IPS DF 4.7 (cell line): Measurements from ENCODE around the gene DUSP12.
"Not testable (repeated sequence)": the region's sequence is repeated elsewhere in the genome, so short reads cannot be mapped to it uniquely, and the experiment has no call there.

Experiments used
- DNase-seq: peaks from one replicate; pipeline ENCODE4 v3.0.0-alpha.2; 2013; ENCODE audit warnings: low spot score; ENCODE audit errors: extremely low read depth

The DUSP12 gene

DNA sequence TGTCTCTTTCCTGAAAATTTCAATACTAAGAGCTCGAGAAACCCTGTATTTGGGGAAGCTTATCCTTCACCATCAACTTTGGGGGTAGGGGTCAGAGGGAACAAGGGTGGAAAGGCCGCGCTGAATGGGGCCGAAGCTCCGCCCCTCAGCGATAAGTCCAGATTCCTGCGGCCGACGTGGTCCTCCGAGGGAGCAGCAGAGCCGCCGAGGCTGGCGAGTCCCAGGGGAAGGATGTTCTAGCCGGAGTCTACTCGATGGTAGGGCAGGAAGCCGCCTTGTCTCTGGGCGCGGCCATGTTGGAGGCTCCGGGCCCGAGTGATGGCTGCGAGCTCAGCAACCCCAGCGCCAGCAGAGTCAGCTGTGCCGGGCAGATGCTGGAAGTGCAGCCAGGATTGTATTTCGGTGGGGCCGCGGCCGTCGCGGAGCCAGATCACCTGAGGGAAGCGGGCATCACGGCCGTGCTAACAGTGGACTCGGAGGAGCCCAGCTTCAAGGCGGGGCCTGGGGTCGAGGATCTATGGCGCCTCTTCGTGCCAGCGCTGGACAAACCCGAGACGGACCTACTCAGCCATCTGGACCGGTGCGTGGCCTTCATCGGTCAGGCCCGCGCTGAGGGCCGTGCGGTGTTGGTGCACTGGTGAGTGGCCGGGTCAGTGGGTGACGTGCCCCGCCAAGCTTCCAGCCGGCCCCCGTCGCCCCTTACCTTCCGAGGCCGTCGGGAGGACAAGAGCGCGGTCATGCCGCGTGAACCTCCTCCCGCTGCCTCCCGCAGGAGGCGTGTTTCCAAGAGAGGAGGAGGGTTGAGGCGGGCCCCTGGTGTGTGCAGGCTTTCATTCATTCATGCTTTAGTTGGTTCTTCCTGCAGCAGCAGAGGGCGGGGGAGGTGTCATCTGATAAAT, at the start of gene DUSP12:
Gene DUSP12 (plus strand): TSS at position 278 of the 899 bp plus-strand sequence. CDS start 16 bp downstream, at position 294.
- DNase-seq, result no peak

DNA sequence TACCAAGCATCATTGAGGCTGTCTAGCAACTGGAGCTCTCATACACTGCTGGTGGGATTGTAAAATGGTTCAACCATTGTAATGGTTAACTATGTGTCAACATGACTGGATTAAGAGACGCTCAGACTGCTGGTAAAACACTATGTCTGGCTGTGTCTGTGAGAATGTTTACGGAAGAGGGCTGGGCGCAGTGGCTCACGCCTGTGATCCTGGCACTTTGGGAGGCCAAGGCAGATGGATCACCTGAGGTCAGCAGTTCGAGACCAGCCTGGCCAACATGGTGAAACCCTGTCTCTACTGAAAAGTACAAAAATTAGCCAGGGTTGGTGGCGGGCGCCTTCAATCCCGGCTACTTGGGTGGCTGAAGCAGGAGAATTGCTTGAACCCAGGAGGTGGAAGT, 47.3 kb upstream of the DUSP12 start:
- DNase-seq, result no peak

DNA sequence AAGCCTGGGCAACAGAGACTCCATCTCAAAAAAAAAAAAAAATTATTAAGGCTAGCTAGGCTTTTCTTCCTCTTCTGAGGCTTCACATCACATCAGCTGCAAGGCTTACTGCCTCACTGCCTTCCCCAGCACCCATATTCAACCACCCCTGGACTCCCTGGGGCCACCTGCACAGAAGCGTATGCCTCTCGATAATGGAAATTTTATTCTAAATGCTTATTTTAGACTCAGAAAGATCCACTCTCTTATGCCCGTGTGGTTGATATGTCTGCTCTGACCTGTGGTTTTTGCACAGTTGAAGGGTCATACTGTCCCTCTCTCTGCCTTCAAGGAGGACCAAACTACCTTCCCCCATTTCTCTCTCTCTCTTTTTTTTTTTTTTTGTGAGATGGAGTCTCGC, 44.0 kb upstream of the DUSP12 start:
- no peak for DNase-seq

GRCh38 chr1:161706113-161706481, 43.5 kb upstream of the DUSP12 start:
- DNase-seq, result no peak

DNA sequence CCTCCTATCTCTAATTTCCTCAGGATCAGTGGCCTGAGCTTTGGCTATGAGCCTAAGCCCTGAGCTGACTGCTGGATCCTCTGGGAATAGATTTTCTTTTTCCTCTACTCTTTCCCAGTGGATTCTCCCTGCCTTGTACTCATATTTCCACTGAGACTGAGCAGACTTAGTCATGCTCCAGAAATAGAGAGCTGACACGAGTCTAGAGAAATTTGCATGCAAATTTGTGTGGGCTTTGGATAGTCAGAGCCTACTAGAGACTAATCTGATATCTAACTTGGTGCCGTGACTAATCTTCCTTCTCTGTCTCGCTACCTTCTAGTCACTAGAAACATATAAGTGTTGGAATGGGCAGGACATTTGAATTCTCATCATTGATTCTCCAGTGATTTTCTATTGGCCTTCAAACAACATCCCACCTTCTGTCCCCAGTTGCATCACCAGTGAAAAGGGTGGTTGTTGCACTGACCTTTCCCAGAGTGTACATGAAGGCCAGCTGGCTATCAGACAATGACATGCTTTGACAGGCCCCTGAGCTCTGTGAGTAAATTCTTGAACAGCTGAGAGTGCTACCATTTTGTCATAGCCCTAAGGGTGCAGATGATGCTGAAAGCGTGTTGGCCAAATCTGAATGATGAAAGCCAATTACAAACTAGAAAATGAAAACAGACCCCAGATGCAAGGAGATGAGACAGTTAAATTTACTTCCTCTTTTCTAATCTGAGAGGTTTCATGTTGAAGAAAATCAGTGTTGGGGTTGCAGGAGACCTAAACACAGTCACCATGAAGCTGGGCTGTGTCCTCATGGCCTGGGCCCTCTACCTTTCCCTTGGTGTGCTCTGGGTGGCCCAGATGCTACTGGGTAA, 42.9 kb upstream of the DUSP12 start, which contains the start of gene FCRLA:
Gene FCRLA (plus strand): TSS at position 748 of the 866 bp plus-strand sequence. CDS start 36 bp downstream, at position 784.
- no peak for DNase-seq

- no peak for DNase-seq
Measured at GRCh38 chr1:161707503-161707902, 42.1 kb upstream of the DUSP12 start.

DNA sequence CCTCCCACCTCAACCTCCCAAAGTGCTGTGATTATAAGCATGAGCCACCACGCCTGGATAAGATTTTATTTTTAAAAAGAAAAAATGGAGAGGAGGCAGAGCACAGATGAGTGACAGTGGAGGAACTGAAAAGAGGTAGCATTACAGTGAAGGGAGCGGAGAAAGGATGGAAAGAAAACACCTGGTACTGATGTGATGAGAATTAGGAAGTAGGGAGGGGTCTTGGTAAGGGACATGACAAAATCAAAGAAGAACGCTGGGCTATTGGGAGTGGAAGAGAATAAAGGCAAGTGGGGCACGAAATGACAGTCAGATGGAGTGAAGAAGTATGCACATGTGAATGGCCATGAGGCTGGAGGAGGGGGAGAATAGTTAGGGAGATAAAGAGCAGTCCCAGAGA, 40.2 kb upstream of the DUSP12 start:
- no peak for DNase-seq

GRCh38 chr1:161710560-161710959, 39.0 kb upstream of the DUSP12 start:
- no peak for DNase-seq

DNA sequence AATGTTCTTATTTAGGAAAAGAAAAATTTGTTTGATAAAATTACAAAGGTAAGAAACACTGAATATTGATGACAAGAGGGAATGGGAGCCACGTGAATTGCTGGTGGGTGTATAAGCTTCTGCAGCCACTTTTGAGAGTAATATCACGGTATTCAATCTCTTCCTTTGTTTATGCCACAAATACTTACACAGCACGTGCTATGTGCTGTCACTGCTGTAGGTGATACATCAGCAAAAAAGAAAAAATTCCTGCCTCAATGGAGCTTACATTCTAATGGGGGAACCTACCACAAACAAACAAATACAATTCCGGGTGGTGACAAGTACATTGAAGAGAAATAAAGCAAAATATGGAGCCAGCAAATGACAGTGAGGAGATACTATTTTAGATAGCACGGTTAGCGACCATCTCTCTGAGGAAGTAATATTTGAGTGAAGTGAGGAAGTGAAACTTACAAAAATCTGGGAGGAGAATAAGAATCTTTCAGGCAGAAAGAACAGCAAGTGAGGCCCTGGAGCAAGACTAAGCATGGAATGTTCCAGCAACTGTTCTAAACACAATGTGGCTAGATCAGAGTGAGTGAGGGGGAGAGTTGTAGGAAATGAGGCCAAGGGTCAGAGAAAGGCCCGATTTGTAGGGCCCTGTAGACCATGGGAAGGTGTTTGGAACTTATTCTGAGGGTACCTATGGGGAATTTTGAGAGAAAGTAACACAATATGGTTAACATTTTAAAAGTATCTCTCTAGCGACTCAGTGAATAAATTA, 30.8 kb upstream of the DUSP12 start:
- DNase-seq, result no peak

GRCh38 chr1:161719325-161719611, 30.3 kb upstream of the DUSP12 start:
- DNase-seq, result no peak

DNA sequence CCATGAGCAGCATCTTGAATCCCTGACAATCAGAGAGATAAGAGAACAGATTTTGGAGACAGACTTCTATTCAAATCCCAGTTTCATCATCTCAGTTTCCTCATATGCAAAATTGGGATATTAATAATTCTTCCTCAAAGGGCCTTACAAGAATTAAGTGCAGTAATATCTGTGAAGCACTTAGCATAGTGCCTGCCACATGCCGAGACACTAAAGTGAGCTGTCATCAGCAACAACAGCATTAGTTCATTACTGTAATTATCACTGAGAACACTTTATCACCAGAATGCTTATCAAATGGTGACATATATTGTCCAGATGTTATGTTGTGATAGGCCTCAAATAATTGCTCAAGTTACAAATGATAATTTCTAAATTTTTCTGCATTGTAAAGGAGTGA, 29.2 kb upstream of the DUSP12 start:
- no peak for DNase-seq

GRCh38 chr1:161720956-161721737, 28.4 kb upstream of the DUSP12 start, which contains the start of gene FCRLB:
Gene FCRLB, plus strand, starts transcription at chr1:161721544. Its CDS starts 1,129 bp downstream, at chr1:161722673.
- DNase-seq, result no peak

DNA sequence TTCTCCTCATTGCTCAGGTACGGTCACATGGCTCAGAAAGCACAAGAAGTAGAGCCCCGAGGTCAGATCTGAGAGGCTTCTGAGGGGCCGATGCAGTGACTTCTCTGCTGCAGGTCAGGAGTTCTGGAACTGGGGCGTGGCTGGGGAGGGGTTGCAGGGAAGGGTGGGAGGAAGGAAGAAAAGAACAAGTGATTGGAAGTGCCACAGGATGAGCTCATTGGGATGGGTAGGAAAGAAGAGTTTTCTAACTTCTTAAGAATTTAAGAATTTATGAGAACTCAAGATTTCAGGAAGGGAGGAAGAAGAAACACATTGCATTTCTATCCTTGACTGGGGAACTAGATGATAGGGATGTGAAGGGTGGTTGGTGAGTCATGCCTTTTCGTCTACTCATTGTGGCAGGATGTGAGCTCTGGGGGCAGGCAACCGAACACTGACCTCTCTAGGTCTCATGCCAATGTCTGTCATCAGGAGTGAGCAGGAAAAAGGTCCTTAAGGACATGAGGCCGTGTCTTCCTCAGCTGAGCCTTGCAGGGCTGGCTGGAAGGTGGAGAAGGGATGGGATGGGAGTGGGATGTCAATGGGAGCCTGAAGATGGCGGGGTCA, 27.7 kb upstream of the DUSP12 start:
- DNase-seq, result no peak

- no peak for DNase-seq
Measured at GRCh38 chr1:161722406-161722805, 27.2 kb upstream of the DUSP12 start.

DNA sequence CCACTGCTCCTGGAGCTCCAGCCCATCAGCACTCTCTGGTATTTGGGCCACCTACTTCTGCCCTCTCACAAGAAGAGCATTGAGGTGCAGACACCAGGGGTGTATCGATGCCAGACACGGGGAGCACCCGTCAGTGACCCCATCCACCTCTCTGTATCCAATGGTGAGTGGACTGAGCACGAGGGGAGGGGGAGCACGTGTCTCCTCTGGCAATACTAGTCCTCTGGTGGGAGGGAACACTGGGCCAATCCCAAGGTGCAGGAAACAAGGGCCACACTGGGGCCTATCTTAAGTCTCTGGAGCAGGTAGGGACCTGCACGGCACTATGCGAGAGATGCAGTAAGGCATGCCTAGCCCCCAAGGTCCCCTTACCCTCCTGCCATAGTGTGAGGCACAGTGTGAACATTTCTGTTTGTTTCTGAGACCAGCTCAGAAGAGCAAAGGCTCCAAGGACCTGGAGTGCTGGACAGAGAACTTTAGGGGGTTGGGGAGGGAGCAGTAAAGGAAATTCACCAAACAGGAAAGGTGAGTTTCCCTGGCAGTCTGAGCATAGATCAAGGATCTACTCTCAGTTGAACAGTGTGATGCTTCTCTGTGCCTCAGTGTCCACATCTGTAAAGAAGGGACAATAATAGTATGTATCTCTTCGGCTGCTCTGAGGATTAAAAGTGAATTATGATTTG, 26.0 kb upstream of the DUSP12 start:
- no peak for DNase-seq

DNA sequence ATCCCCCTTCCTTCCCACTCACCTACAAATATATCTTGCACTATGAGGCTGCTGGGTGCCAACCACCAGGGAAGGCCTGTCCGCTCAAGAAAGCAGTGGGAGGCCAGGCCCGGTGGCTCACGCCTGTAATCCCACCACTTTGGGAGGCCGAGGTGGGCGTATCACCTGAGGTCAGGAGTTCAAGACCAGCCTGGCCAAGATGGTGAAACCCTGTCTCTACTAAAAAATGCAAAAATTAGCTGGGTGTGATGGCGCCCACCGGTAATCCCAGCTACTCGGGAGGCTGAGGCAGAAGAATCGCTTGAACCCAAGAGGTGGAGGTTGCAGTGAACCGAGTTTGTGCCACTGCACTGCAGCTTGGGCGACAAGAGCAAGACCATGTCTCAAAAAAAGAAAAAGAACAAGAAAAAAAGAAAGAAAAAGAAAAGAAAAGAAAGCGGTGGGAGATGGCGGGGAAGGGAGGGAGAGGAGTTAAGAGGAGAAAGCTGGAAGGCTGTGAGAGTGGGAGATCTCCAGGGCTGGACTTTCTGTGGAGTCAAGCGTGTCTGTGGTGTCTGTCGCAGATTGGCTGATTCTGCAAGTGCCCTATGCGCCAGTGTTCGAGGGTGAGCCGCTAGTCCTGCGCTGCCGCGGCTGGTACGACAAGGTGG, 24.2 kb upstream of the DUSP12 start:
- DNase-seq, result not testable (repeated sequence)

- DNase-seq, result no peak
Measured at GRCh38 chr1:161725908-161726472, 23.6 kb upstream of the DUSP12 start.

DNA sequence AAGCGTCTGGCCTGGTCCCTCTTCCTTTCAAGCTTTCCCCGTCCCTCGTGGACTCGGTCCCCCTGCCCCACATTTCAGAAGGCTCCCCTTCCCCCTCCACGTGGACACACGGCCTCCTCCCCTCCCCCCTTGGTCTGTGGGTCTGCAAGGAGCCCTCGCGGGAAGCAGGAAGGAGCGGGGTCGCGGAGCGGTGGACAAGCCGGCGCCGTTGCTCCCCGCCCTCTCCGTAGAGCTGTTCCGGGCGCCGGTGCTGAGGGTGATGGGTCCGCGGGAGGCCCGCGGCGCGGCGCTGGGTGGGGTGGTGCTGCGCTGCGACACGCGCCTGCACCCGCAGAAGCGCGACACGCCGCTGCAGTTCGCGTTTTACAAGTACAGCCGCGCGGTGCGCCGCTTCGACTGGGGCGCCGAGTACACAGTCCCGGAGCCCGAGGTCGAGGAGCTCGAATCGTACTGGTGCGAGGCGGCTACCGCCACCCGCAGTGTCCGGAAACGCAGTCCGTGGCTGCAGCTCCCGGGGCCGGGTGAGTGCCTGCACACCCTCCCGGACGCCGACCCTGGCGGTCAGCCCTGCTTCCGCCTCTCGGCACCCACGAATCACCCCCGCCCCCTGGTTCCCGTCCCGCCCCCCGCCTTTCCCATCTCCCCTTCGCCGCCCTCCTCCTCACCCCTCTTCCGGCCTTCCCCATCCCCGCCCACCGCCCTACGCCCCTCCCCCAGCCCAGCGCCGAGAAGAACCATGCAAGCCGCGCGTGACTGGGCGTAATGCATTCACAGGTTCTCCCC, 22.9 kb upstream of the DUSP12 start:
- DNase-seq, result no peak
